ENCODE measurements around the gene ZBTB7C. TPM values are rescaled to one million over a fixed set of nuclear protein-coding genes. Genes with fewer than 3 reads are reported as not detected.

ZBTB7C gene
- total and polyA plus RNA-seq, 9 of the 15 experiments (the other 6 are each of a cell fraction or from before 2014, with no cell fraction given) = not detected

DNA sequence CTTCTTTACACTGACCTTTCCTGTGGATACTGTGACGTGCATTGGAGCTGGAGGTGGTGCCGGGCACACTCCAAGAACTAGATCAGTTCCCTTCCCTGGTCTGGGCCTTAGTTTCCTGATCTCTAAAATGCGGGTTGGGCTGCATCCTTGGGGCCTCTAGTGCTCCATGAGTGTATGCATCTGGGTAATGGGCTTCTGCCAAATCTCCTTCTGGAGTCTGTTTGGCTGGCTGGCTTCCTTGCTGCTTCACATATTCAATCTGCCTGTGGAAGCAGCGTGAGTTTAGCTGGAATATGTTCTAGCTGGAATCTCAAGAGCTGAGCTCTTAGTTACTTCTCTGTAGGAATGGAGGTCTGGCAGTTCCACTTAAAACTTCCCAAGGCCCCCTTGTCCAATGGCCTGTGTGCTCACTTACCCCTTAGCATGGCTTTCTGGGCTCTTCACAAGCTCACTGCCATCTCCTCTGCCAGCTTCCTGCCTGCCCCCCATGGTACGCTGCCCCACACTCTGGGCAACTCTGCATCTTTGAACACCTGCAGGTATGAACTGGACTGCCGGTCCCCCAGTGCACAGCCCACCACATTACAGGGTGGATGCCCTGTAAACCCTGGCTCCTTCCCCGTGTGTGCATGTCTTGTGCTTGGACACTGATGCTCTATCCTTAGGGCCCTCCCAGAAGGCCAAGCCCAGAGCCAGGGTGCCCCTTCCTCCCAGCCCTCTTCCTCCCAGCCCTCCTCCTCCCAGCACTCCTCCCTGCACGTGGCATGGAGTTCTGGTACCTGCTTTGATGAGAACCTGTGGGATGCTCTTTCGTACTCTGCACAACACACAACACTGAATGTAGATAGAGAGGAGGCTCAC is 375.2 kb downstream of the ZBTB7C start:
- no peak overlapping the region for H3K4me3 ChIP-seq
- ChIA-PET POLR2A (no interaction called here), CTCF (ENCODE audit: low intra/inter-chr PET ratio) (no interaction called here)
- H3K9ac ChIP-seq (ENCODE audit: insufficient read depth in 1 of 2, low read depth in 2 of 2, low read length in 2 of 2) = no peak overlapping the region
- H3K36me3 ChIP-seq (ENCODE audit: control insufficient read depth, insufficient read depth, low read length) = no peaks in the 10 kb centered on the region
- 10% methylated on average over 4 of the region's 9 CpGs for WGBS (ENCODE audit: insufficient coverage, low coverage, missing lambda C conversion rate)
- BruUV-seq (replicated peaks) = no TSS peak
- peaks cover 0 to 6% of the 10 kb centered on the region in 2 experiments; a peak in 2 of 5 replicates for H3K4me1 ChIP-seq (replicated peaks in 1 of 2; ENCODE audit: control insufficient read depth in 2 of 2, insufficient read depth in 2 of 2, low read length in 2 of 2)
- peaks cover 0 to 52% of the 10 kb centered on the region in 2 experiments; a peak in 2 of 5 replicates for H3K27me3 ChIP-seq (ENCODE audit: control insufficient read depth in 2 of 2, insufficient read depth in 2 of 2, low read length in 2 of 2)
- peaks cover 4% of the 10 kb centered on the region for H4K20me1 ChIP-seq (replicated peaks; ENCODE audit: control insufficient read depth, insufficient read depth, low read length)
- H3K9me3 ChIP-seq (replicated peaks; ENCODE audit: control insufficient read depth, insufficient read depth, low read depth, low read length) = no peaks in the 10 kb centered on the region
- in situ Hi-C loops (cut with MboI) (no loop called here), intact Hi-C loops (cut with micrococcal nuclease) (loop anchor here (5.0 to 10.0 kb wide), 2 partner anchors 61 to 413 kb away; no protein-coding TSS in a partner anchor)
- no peaks in the 10 kb centered on the region for H3K79me2 ChIP-seq (ENCODE audit: control insufficient read depth, insufficient read depth, low read length)
- DNase-seq (ENCODE audit: extremely low read depth in 1 of 4, low spot score in 3 of 4) (no peak), FAIRE-seq (no peak), ATAC-seq (no peak)
- no peak overlapping the region for H2AFZ ChIP-seq (ENCODE audit: low read depth, low read length)
- no peak overlapping the region for H3K4me2 ChIP-seq (ENCODE audit: insufficient read depth, low read length)
- no peaks in the 10 kb centered on the region for H3K9me1 ChIP-seq (ENCODE audit: control insufficient read depth, insufficient read depth, low read length)
- no peak overlapping the region for H3K27ac ChIP-seq (ENCODE audit: extremely low read depth, low read depth, low read length)
- TF ChIP-seq ZNF707 (CRISPR knock-in tag; conservative IDR thresholded peaks at IDR 0.05) (no peak), ZC3H11A (IDR thresholded peaks at IDR 0.05; ENCODE audit: low read depth, low read length) (no peak), EGR1 (conservative IDR thresholded peaks at IDR 0.05) (no peak), YY1 (IDR thresholded peaks at IDR 0.05; ENCODE audit: borderline replicate concordance in 1 of 3, control insufficient read depth in 1 of 3, extremely low read depth in 1 of 3, insufficient read depth in 3 of 3, insufficient read length in 1 of 3, insufficient replicate concordance in 2 of 3, low read depth in 1 of 3, low read length in 2 of 3) (no peak), FOXA3 (CRISPR knock-in tag; conservative IDR thresholded peaks at IDR 0.05 in 1 of 2, IDR thresholded peaks at IDR 0.05 in 1 of 2) (no peak), SRSF1 (IDR thresholded peaks at IDR 0.05; ENCODE audit: low read depth, low read length) (no peak), FOXA1 (IDR thresholded peaks at IDR 0.05; ENCODE audit: borderline replicate concordance) (no peak), NFE2L1 (tag; IDR thresholded peaks at IDR 0.05; ENCODE audit: borderline replicate concordance, low read depth) (no peak)
- TF ChIP-seq, protein P1, sequence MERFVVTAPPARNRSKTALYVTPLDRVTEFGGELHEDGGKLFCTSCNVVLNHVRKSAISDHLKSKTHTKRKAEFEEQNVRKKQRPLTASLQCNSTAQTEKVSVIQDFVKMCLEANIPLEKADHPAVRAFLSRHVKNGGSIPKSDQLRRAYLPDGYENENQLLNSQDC (CRISPR knock-in tag; IDR thresholded peaks at IDR 0.05) = no peak
- TF ChIP-seq, protein P2, sequence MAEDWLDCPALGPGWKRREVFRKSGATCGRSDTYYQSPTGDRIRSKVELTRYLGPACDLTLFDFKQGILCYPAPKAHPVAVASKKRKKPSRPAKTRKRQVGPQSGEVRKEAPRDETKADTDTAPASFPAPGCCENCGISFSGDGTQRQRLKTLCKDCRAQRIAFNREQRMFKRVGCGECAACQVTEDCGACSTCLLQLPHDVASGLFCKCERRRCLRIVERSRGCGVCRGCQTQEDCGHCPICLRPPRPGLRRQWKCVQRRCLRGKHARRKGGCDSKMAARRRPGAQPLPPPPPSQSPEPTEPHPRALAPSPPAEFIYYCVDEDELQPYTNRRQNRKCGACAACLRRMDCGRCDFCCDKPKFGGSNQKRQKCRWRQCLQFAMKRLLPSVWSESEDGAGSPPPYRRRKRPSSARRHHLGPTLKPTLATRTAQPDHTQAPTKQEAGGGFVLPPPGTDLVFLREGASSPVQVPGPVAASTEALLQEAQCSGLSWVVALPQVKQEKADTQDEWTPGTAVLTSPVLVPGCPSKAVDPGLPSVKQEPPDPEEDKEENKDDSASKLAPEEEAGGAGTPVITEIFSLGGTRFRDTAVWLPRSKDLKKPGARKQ (CRISPR knock-in tag; IDR thresholded peaks at IDR 0.05) = no peak
- TF ChIP-seq, protein P3, sequence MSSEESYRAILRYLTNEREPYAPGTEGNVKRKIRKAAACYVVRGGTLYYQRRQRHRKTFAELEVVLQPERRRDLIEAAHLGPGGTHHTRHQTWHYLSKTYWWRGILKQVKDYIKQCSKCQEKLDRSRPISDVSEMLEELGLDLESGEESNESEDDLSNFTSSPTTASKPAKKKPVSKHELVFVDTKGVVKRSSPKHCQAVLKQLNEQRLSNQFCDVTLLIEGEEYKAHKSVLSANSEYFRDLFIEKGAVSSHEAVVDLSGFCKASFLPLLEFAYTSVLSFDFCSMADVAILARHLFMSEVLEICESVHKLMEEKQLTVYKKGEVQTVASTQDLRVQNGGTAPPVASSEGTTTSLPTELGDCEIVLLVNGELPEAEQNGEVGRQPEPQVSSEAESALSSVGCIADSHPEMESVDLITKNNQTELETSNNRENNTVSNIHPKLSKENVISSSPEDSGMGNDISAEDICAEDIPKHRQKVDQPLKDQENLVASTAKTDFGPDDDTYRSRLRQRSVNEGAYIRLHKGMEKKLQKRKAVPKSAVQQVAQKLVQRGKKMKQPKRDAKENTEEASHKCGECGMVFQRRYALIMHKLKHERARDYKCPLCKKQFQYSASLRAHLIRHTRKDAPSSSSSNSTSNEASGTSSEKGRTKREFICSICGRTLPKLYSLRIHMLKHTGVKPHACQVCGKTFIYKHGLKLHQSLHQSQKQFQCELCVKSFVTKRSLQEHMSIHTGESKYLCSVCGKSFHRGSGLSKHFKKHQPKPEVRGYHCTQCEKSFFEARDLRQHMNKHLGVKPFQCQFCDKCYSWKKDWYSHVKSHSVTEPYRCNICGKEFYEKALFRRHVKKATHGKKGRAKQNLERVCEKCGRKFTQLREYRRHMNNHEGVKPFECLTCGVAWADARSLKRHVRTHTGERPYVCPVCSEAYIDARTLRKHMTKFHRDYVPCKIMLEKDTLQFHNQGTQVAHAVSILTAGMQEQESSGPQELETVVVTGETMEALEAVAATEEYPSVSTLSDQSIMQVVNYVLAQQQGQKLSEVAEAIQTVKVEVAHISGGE (CRISPR knock-in tag; IDR thresholded peaks at IDR 0.05) = no peak

Measured in K562 (cell line).